ENCODE measurements around the gene ZNF32. TPM values are rescaled to one million over a fixed set of nuclear protein-coding genes. Genes with fewer than 3 reads are reported as not detected.
"Not testable (repeated sequence)": the region's sequence is repeated elsewhere in the genome, so short reads cannot be mapped to it uniquely, and the experiment has no call there.

ZNF32 gene
- total RNA-seq, 4 donors from 2014 or later, result 28.9 to 63.3 (median 48.4) TPM

DNA sequence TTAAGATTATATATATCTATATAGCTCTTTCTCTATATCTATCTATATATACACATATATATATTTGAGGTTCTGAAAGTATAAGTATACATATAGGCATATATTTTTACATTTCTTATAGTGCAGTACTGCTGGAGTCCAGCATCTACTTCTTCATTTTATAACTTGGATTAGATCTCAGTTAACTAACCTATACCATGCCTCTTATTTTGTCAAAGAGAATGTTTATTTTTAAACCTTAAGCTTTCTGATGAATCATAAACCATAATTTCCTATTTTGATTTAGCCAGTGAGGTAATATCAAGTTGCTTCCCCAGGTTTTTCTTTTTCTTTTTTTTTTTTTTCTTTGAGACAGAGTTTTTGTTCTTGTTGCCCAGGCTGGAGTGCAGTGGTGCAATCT, 8.1 kb downstream of the ZNF32 start:
- intact Hi-C loops (cut with DNase I), result no loop called here
- TF ChIP-seq POLR2A (IDR thresholded peaks at IDR 0.05), result no peak
- TF ChIP-seq, protein P1, sequence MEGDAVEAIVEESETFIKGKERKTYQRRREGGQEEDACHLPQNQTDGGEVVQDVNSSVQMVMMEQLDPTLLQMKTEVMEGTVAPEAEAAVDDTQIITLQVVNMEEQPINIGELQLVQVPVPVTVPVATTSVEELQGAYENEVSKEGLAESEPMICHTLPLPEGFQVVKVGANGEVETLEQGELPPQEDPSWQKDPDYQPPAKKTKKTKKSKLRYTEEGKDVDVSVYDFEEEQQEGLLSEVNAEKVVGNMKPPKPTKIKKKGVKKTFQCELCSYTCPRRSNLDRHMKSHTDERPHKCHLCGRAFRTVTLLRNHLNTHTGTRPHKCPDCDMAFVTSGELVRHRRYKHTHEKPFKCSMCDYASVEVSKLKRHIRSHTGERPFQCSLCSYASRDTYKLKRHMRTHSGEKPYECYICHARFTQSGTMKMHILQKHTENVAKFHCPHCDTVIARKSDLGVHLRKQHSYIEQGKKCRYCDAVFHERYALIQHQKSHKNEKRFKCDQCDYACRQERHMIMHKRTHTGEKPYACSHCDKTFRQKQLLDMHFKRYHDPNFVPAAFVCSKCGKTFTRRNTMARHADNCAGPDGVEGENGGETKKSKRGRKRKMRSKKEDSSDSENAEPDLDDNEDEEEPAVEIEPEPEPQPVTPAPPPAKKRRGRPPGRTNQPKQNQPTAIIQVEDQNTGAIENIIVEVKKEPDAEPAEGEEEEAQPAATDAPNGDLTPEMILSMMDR (IDR thresholded peaks at IDR 0.05), result no peak
- DNase-seq, result no peak
- H3K27ac ChIP-seq, result no peak overlapping the region
- H3K9me3 ChIP-seq, result peaks cover 15% of the 10 kb centered on the region
- no peak overlapping the region for H3K4me3 ChIP-seq (replicated peaks in 1 of 3)
- H3K36me3 ChIP-seq, result peaks cover 28% of the 10 kb centered on the region in 2 donors
- H3K4me1 ChIP-seq, result no peaks in the 10 kb centered on the region
- no peaks in the 10 kb centered on the region for H3K27me3 ChIP-seq

DNA sequence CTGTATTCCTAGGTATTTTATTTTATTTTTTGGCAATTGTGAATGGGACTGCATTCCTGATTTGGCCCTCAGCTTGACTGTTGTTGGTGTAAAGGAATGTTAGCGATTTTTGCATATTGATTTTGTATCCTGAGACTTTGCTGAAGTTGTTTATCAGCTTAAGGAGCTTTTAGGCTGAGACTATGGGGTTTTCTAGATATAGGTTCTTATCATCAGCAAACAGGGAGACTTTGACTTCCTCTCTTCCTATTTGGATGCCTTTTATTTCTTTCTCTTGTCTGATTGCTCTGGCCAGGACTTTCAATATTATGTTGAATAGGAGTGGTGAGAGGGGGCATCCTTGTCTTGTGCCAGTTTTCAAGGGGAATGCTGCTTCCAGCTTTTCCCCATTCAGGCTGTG, 12.9 kb downstream of the ZNF32 start:
- DNase-seq; H3K27ac ChIP-seq; H3K27me3 ChIP-seq; H3K4me1 ChIP-seq; H3K36me3 ChIP-seq; intact Hi-C loops (cut with DNase I); H3K4me3 ChIP-seq (replicated peaks in 1 of 3); H3K9me3 ChIP-seq: not testable (repeated sequence)
- 49 to 59% methylated on average over 1 of the region's 1 CpG for WGBS, 2 donors

DNA sequence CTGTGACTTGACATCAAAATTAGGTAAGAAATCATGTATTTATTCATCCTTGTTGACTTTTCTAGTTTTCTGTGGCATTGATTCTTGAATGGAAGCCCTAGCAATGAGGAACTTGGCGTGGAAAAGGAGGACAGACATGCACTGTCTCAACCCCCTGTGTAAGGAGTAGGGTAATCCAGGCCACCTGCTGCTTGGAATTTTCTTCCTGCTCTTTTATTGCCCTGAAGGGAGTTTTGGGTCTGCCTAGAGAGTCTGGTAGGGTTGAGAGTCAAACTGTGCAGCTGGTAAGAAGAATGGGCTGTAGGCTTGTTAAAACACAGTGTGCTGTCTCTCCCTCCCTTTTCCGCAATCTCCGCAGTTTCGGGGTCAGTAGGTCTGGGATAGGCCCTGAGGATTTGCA, 19.7 kb downstream of the ZNF32 start:
- intact Hi-C loops (cut with DNase I), result no loop called here
- 93 to 95% methylated on average over 4 of the region's 4 CpGs for WGBS, 2 donors

DNA sequence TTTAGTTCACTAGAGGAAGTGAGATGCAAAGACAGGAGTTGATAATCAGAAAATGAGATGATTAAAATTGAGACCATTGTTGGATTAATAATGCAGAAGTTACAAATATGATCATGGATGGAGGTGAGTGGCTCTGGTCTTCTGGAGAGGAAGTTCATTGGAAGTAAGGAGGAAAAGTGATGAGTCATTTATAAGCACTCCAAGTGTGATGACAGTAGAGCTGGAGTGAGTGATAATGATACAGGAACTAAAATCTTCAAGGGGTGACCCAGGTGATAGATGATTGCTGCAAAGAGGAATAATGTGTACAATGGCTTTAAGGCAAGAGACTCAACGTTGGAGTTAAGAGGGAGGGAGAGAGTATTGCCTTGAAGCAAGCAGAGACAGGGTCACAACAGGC, 20.7 kb downstream of the ZNF32 start:
- no peaks in the 10 kb centered on the region for H3K9me3 ChIP-seq
- no peak for DNase-seq
- no peaks in the 10 kb centered on the region for H3K36me3 ChIP-seq
- no peaks in the 10 kb centered on the region for H3K4me1 ChIP-seq
- no peak overlapping the region for H3K27ac ChIP-seq
- intact Hi-C loops (cut with DNase I), result no loop called here
- WGBS, 2 donors, result 60 to 63% methylated on average over 1 of the region's 1 CpG
- H3K4me3 ChIP-seq (replicated peaks in 1 of 3), result no peak overlapping the region
- no peaks in the 10 kb centered on the region for H3K27me3 ChIP-seq
- TF ChIP-seq POLR2A (IDR thresholded peaks at IDR 0.05), result no peak
- TF ChIP-seq, protein P1 (IDR thresholded peaks at IDR 0.05), result no peak

More for the DNA sequence above, 19.7 kb downstream of the ZNF32 start:
- Histone ChIP-seq H3K4me3 (replicated peaks in 1 of 3) (no peak overlapping the region), H3K4me1 (no peaks in the 10 kb centered on the region), H3K27me3 (no peaks in the 10 kb centered on the region), H3K27ac (no peak overlapping the region), H3K36me3 (no peaks in the 10 kb centered on the region), H3K9me3 (no peaks in the 10 kb centered on the region)
- no peak for TF ChIP-seq POLR2A (IDR thresholded peaks at IDR 0.05)
- TF ChIP-seq, protein P1 (IDR thresholded peaks at IDR 0.05), result no peak
- no peak for DNase-seq

DNA sequence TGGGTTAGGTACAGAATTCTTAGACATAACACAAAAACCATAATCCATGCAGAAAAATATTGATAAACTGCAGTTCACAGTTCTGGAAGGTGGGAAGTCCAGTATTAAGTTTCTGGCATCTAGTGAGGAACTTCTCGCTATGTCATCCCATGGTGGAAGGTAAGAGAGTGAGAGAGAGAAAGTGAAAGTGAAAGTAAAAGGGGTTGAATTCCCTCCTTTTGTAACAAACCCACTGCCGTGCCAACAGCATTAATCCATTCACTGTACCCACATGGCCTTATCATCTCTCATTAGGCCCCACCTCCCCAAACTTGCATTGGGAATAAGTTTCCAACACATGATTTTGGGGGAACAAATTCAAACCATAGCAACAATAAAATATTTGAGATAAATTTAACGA, 25.3 kb downstream of the ZNF32 start:
- TF ChIP-seq, protein P1 (IDR thresholded peaks at IDR 0.05), result no peak
- TF ChIP-seq POLR2A (IDR thresholded peaks at IDR 0.05), result no peak
- no peaks in the 10 kb centered on the region for H3K9me3 ChIP-seq
- no peak for DNase-seq
- H3K27me3 ChIP-seq, result no peaks in the 10 kb centered on the region
- WGBS, 2 donors, result 56 to 67% methylated on average over 3 of the region's 3 CpGs
- no peaks in the 10 kb centered on the region for H3K36me3 ChIP-seq
- H3K4me3 ChIP-seq (replicated peaks in 1 of 3), result no peak overlapping the region
- no peak overlapping the region for H3K27ac ChIP-seq
- no peaks in the 10 kb centered on the region for H3K4me1 ChIP-seq
- intact Hi-C loops (cut with DNase I), result no loop called here

DNA sequence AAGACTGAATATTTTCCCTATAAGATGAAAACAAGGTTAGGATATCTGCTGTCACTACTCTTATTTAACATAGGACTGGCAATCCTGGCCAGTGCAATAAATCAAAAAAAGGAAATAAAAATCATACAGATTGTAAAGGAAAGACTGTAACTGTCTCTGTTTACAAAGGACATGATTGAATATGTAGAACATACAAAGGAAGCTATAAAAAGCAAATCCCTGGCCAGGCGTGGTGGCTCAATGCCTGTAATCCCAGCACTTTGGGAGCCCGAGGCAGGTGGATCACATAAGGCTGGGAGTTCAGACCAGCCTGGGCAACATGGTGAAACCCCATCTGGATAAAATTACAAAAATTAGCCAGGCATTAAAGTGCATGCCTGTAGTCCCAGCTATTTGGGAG, 26.6 kb downstream of the ZNF32 start:
- H3K27me3 ChIP-seq, result no peaks in the 10 kb centered on the region
- 67 to 73% methylated on average over 2 of the region's 2 CpGs for WGBS, 2 donors
- TF ChIP-seq POLR2A (IDR thresholded peaks at IDR 0.05), result no peak
- TF ChIP-seq, protein P1 (IDR thresholded peaks at IDR 0.05), result no peak
- no peaks in the 10 kb centered on the region for H3K36me3 ChIP-seq
- intact Hi-C loops (cut with DNase I), result no loop called here
- H3K4me1 ChIP-seq, result no peaks in the 10 kb centered on the region
- no peak overlapping the region for H3K4me3 ChIP-seq (replicated peaks in 1 of 3)
- no peak overlapping the region for H3K27ac ChIP-seq
- H3K9me3 ChIP-seq, result no peaks in the 10 kb centered on the region
- no peak for DNase-seq
